HUES48 (cell line): ENCODE data around the gene SARM1.

ENCODE experiments used
- H3K27ac ChIP-seq: one replicate; pipeline ENCODE4 v1.7.0; 2013; ENCODE audit warnings: low read depth, low read length, inconsistent platforms
- H3K27me3 ChIP-seq: 2 replicates; pipeline ENCODE4 v1.6.1; 2013; ENCODE audit warnings: mild to moderate bottlenecking, low read length; ENCODE audit not compliant: control insufficient read depth, insufficient read depth
- H3K36me3 ChIP-seq: 2 replicates; pipeline ENCODE4 v1.6.1; 2013; ENCODE audit warnings: low read length; ENCODE audit not compliant: control insufficient read depth, insufficient read depth
- H3K4me1 ChIP-seq: 2 replicates; pipeline ENCODE4 v1.6.1; 2013; ENCODE audit warnings: mild to moderate bottlenecking, low read length; ENCODE audit not compliant: control insufficient read depth, insufficient read depth
- H3K4me3 ChIP-seq: 2 replicates; pipeline ENCODE4 v1.5.1; 2013; ENCODE audit warnings: mild to moderate bottlenecking, low read depth, low read length
- H3K9ac ChIP-seq: 2 replicates; pipeline ENCODE4 v1.6.1; 2013; ENCODE audit warnings: mild to moderate bottlenecking, low read depth, low read length, moderate library complexity
- H3K9me3 ChIP-seq: 2 replicates; pipeline ENCODE4 v1.6.1; 2013; ENCODE audit warnings: low read length; ENCODE audit not compliant: control insufficient read depth, insufficient read depth

SARM1 gene

GRCh38 chr17:28395968-28396367 lies 24.5 kb downstream of the SARM1 start:
- Histone ChIP-seq H3K27ac (no peak overlapping the region), H3K27me3 (peaks cover 6% of the 10 kb centered on the region)

DNA sequence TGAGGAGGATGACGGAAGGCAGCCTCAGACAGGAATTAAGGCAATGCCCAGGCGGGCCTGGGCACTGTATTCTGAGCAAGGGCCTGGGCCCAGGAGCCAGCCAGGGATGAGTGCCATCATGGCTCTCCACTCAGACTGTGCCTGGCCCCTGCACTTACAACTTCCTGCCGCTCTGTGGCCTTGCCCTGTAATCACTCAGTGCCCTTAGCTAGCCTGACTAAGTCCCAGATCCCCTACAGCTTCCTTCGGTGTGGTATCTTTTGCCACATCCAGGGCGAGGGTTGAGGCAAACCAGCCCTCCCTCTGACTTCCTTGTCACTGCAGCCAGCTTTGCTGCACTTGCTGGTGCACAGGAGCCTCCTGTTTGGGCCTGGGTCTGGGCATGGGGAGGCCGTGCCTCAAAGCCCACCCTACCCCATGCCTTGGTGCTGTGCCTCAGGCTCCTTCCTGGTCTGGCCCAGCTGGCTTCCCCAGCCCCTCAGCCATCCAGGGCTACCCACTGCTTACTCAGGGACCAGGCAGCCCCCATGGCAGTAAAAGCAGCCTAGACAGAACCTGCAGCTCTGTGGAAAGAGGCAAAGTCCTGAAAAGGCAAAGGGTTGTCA lies 25.2 kb downstream of the SARM1 start:
- Histone ChIP-seq H3K4me3 (no peak overlapping the region), H3K4me1 (peaks cover 1% of the 10 kb centered on the region; the same call in 1 of the 2 replicates), H3K9me3 (no peaks in the 10 kb centered on the region), H3K27ac (no peak overlapping the region), H3K27me3 (peaks cover 13% of the 10 kb centered on the region), H3K9ac (no peak overlapping the region), H3K36me3 (peaks cover 8% of the 10 kb centered on the region; the same call in 1 of the 2 replicates)

More at GRCh38 chr17:28395968-28396367, 24.5 kb downstream of the SARM1 start:
- Histone ChIP-seq H3K9me3 (no peaks in the 10 kb centered on the region), H3K9ac (no peak overlapping the region), H3K4me3 (no peak overlapping the region), H3K36me3 (peaks cover 8% of the 10 kb centered on the region; the same call in 1 of the 2 replicates), H3K4me1 (no peaks in the 10 kb centered on the region)

- Histone ChIP-seq H3K27ac (no peak overlapping the region), H3K36me3 (peaks cover 8% of the 10 kb centered on the region; the same call in 1 of the 2 replicates), H3K27me3 (peaks cover 13% of the 10 kb centered on the region), H3K9me3 (no peaks in the 10 kb centered on the region), H3K4me3 (no peak overlapping the region), H3K9ac (no peak overlapping the region), H3K4me1 (peaks cover 7% of the 10 kb centered on the region)
These were observed 25.8 kb downstream of the SARM1 start for GRCh38 chr17:28397275-28397674.

GRCh38 chr17:28397687-28398279 lies 26.3 kb downstream of the SARM1 start:
- Histone ChIP-seq H3K4me1 (peaks cover 12% of the 10 kb centered on the region), H3K9ac (no peak overlapping the region), H3K27me3 (peaks cover 15% of the 10 kb centered on the region), H3K4me3 (no peak overlapping the region), H3K27ac (no peak overlapping the region), H3K36me3 (peaks cover 8% of the 10 kb centered on the region; the same call in 1 of the 2 replicates), H3K9me3 (no peaks in the 10 kb centered on the region)

- Histone ChIP-seq H3K4me3 (no peak overlapping the region), H3K4me1 (peaks cover 18% of the 10 kb centered on the region), H3K27ac (no peak overlapping the region), H3K36me3 (peaks cover 8% of the 10 kb centered on the region; the same call in 1 of the 2 replicates), H3K27me3 (peaks cover 22% of the 10 kb centered on the region), H3K9me3 (no peaks in the 10 kb centered on the region), H3K9ac (no peak overlapping the region)
These were observed 26.9 kb downstream of the SARM1 start for GRCh38 chr17:28398280-28398981.

- Histone ChIP-seq H3K4me3 (no peak overlapping the region), H3K4me1 (peaks cover 31% of the 10 kb centered on the region), H3K27ac (no peak overlapping the region), H3K36me3 (peaks cover 8% of the 10 kb centered on the region; the same call in 1 of the 2 replicates), H3K9ac (no peak overlapping the region), H3K27me3 (peaks cover 36% of the 10 kb centered on the region), H3K9me3 (no peaks in the 10 kb centered on the region)
These were observed 28.3 kb downstream of the SARM1 start for GRCh38 chr17:28399808-28400207.

DNA sequence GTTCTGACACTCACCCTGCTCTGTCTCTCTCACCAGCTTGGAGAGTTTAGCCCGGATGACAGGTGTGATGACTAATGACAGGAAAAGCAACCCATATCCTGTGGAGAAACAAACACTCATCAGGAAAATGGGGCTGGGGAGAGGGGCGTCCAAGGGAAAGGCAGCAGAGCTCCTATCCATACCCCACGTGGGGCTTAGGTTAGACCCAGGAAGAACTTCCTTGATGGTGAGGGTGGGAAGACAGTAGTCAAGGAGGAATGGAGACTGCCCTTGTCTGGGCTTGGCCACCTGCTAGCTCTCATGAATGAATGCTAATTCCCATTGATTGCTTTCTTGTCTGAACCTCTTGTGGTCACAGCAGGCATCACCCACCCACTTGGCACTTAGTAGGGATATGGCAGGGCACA lies 30.7 kb downstream of the SARM1 start:
- Histone ChIP-seq H3K4me3 (no peak overlapping the region), H3K9me3 (no peaks in the 10 kb centered on the region), H3K27me3 (peaks cover 39% of the 10 kb centered on the region), H3K27ac (peak overlapping the region; percentile 39), H3K4me1 (peaks cover 48% of the 10 kb centered on the region), H3K9ac (no peak overlapping the region), H3K36me3 (peaks cover 8% of the 10 kb centered on the region; the same call in 1 of the 2 replicates)

GRCh38 chr17:28402844-28403243 lies 31.4 kb downstream of the SARM1 start:
- no peak overlapping the region for H3K9ac ChIP-seq
- H3K36me3 ChIP-seq, result peaks cover 8% of the 10 kb centered on the region; the same call in 1 of the 2 replicates
- peak overlapping the region; percentile 15 for H3K27ac ChIP-seq
- H3K9me3 ChIP-seq, result no peaks in the 10 kb centered on the region
- H3K4me3 ChIP-seq, result no peak overlapping the region
- peaks cover 53% of the 10 kb centered on the region for H3K4me1 ChIP-seq
- H3K27me3 ChIP-seq, result peaks cover 39% of the 10 kb centered on the region

GRCh38 chr17:28404007-28404406 lies 32.5 kb downstream of the SARM1 start:
- Histone ChIP-seq H3K27me3 (peaks cover 39% of the 10 kb centered on the region), H3K27ac (no peak overlapping the region), H3K36me3 (peaks cover 6% of the 10 kb centered on the region; the same call in 1 of the 2 replicates), H3K4me3 (no peak overlapping the region), H3K4me1 (peaks cover 63% of the 10 kb centered on the region), H3K9me3 (no peaks in the 10 kb centered on the region), H3K9ac (no peak overlapping the region)

DNA sequence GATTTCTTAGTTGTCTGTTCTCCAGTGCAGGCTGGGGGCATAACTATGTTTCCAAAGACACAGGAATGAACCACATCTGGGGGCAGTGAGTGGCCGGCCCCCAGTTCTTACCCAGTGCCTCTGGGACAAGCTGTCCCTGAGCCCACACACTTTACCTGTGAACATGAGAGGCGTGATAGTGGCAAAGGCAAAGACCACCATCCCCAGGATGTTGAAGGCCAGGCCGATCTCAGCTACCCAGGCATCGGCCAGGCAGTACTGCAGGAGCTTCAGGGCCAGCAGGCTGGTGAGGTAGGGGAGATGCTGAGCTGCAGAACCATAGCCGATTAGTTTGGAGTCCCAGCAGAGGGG lies 32.9 kb downstream of the SARM1 start:
- Histone ChIP-seq H3K36me3 (peaks cover 2% of the 10 kb centered on the region; the same call in 1 of the 2 replicates), H3K4me1 (peaks cover 63% of the 10 kb centered on the region), H3K4me3 (no peak overlapping the region), H3K27me3 (peaks cover 39% of the 10 kb centered on the region), H3K27ac (no peak overlapping the region), H3K9ac (no peak overlapping the region), H3K9me3 (no peaks in the 10 kb centered on the region)
